BLaER1 (cell line): ENCODE data around the gene TTC7B.
A peak's percentile ranks its signal among the peaks of the same experiment; 100 is the strongest.

Experiments used
- H3K27ac ChIP-seq: shearing (Covaris generic); formaldehyde crosslinking; 2 replicates; pipeline ENCODE4 v1.8.1; 2022
- H3K27me3 ChIP-seq: shearing (Covaris generic); formaldehyde crosslinking; 2 replicates; pipeline ENCODE4 v1.8.1; 2022
- H3K36me3 ChIP-seq: shearing (Covaris generic); formaldehyde crosslinking; 2 replicates; pipeline ENCODE4 v1.8.1; 2022
- H3K4me1 ChIP-seq: shearing (Covaris generic); formaldehyde crosslinking; 2 replicates; pipeline ENCODE4 v1.8.1; 2022
- H3K4me2 ChIP-seq: shearing (Covaris generic); formaldehyde crosslinking; 2 replicates; pipeline ENCODE4 v1.8.1; 2022
- H3K4me3 ChIP-seq: shearing (Covaris generic); formaldehyde crosslinking; 2 replicates; pipeline ENCODE4 v1.8.1; 2022
- H3K9ac ChIP-seq: shearing (Covaris generic); formaldehyde crosslinking; 2 replicates; pipeline ENCODE4 v1.8.1; 2022
- H3K9me3 ChIP-seq: shearing (Covaris generic); formaldehyde crosslinking; 2 replicates; pipeline ENCODE4 v1.8.1; 2022
- H4K20me1 ChIP-seq: shearing (Covaris generic); formaldehyde crosslinking; 2 replicates; pipeline ENCODE4 v1.8.1; 2022
- Cebpa-rat ChIP-seq: shearing (Covaris generic); IDR thresholded peaks from 2 replicates; pipeline ENCODE4 v1.8.1; 2022

TTC7B gene

DNA sequence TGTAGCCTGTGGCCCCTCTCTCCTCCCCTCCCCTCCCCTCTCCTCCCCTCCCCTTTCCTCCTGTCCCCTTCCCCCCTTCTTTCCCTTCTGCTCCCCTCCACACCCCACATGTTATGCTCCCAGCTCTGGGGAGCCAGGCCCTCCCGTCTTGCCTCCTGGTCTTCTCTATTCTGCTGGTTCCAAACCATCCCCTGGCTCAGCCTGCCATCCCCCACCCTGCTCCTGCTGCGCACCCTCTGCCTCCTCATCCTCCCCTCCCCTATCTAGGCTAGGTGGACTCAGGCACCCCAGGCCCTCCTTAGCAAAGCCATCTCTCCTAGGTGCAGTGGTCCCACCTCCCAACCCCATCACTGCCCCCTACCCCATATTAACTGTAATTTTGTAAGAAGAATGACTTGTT lies 319.9 kb downstream of the TTC7B start:
- Histone ChIP-seq H3K9ac (no peak overlapping the region), H3K27me3 (no peaks in the 10 kb centered on the region), H3K4me3 (no peak overlapping the region), H3K27ac (no peak overlapping the region), H3K4me1 (no peaks in the 10 kb centered on the region), H4K20me1 (no peaks in the 10 kb centered on the region), H3K4me2 (no peak overlapping the region), H3K9me3 (no peaks in the 10 kb centered on the region), H3K36me3 (no peaks in the 10 kb centered on the region)
- no peak for TF ChIP-seq Cebpa-rat

DNA sequence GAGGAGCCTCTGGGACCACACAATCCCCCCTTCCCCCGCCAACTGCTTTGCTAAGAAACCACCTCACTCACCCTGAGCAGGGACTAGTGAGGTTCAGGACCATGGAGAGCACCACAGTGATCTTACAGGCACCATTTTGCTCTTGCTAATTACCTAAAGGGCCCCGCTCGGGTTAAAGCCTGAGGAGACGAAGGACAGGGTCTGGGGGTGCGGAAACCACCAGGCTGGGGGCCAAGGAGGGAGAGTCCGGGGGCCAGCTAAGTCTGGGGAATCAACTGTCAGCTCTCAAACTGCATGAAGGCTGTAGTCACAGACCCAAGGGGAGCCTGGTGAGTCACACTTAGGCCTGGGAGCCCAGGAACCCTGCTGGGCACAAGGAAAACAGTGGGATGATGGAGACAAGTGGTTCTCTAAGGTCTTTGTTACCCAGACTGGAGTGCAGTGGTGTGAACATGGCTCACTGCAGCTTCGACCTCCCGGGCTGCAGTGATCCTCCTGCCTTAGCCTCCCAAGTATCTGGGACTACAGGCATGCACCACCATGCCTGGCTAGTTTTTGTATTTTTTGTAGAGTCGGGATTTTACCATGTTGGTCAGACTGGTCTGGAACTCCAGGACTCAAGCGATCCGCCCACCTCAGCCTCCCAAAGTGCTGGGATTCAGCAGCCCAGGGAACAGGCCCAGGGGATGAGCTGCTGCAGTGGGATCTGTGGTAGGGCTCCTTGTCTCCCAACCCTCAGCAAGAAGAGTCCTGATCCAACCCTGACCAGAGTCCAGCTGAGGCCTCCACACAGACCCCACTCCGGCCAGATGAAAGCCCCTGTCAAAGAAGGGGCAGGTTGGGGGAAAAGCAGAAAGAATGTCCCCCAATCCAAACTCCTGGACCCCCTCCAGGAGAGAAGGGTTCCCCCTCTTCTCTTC lies 320.6 kb downstream of the TTC7B start:
- no peaks in the 10 kb centered on the region for H4K20me1 ChIP-seq
- H3K4me2 ChIP-seq: no peak overlapping the region
- no peaks in the 10 kb centered on the region for H3K4me1 ChIP-seq
- no peak overlapping the region for H3K4me3 ChIP-seq
- TF ChIP-seq Cebpa-rat: no peak
- H3K27ac ChIP-seq: no peak overlapping the region
- H3K36me3 ChIP-seq: no peaks in the 10 kb centered on the region
- H3K9me3 ChIP-seq: no peaks in the 10 kb centered on the region
- no peak overlapping the region for H3K9ac ChIP-seq
- H3K27me3 ChIP-seq: no peaks in the 10 kb centered on the region

DNA sequence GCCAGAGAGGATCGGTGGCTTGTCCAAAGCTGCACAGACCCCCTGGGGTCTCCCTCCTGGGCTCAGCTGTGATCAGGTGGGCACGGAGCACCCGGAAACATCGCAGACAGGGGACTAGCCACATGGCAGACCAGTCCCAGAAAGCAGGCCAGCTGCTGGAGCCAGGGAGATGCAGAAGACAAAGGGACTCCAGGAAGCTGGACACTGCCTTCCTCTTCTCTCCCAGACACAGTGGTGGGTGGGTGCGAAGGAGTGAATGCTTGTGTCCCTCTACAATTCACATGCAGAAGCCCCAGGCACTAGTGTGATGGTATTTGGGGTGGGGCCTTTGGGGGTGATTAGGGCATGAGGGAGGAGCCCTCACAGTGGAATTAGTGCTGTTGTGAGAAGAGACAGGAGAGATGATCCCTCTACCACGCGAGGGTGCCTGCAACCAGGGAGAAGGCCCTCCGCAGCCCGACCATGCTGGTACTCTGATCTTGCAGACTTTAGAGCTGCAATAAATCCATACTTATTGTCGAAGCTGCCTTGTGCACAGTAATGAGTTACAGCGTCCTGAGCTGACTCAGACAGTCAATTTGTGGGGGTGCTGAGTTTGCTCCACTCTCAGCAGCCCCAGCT lies 324.2 kb downstream of the TTC7B start:
- H3K36me3 ChIP-seq: no peaks in the 10 kb centered on the region
- TF ChIP-seq Cebpa-rat: no peak
- H3K4me2 ChIP-seq: no peak overlapping the region
- no peaks in the 10 kb centered on the region for H4K20me1 ChIP-seq
- H3K9ac ChIP-seq: no peak overlapping the region
- no peaks in the 10 kb centered on the region for H3K9me3 ChIP-seq
- no peaks in the 10 kb centered on the region for H3K27me3 ChIP-seq
- no peak overlapping the region for H3K27ac ChIP-seq
- peaks cover 10% of the 10 kb centered on the region for H3K4me1 ChIP-seq
- H3K4me3 ChIP-seq: no peak overlapping the region

DNA sequence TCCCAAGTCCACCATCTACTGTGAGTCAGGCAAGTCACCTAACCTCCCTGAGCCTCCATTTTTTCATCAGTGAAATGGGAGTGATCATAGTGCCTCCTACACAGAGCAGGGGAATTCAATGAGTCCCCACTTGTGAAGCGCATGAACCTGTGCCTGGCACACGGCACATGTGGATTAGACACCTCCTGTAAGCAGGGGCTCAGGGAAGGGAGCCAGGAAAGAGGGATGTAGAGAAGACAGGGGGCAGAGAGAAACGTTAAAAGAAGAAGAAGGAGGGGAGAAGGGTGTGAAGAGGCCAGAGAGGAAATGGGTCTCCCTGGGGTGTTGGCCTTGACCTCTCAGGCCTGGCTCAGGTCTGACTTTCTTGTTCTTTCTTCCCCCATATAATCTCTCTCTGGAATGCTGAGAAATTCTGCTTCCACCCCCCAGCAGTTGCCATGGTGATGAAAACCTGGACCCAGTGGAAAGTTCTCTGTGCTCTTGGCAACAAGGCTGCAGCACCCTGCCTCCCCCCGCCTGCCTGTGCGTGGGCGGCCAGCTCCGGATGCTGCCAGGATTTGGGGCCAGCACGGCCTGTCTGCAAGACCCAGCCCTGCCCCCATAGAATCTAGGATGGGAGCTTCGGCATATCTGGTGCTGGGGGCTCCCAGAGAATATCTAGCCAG lies 324.9 kb downstream of the TTC7B start:
- no peak for TF ChIP-seq Cebpa-rat
- Histone ChIP-seq H3K4me3 (no peak overlapping the region), H3K27ac (no peak overlapping the region), H3K9me3 (no peaks in the 10 kb centered on the region), H3K4me1 (peaks cover 17% of the 10 kb centered on the region), H4K20me1 (no peaks in the 10 kb centered on the region), H3K4me2 (no peak overlapping the region), H3K36me3 (no peaks in the 10 kb centered on the region), H3K27me3 (no peaks in the 10 kb centered on the region), H3K9ac (no peak overlapping the region)

DNA sequence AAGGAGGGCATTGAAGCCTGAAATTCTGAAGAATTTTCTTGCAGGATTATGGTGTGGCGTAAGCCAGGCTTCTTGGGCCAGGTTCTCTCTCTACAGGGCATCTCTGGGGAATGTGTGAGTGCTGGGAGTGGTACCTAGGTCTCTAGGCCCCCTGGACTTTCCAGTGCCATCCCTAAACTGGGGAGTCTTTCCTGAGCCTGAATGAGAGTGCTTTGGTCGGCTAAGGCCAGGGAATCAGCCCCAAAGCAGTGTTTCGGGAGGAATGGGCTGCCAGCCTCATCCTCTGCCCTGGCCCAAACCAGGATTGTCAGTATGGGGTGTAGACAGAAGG lies 325.5 kb downstream of the TTC7B start:
- no peak for TF ChIP-seq Cebpa-rat
- H3K36me3 ChIP-seq: no peaks in the 10 kb centered on the region
- no peaks in the 10 kb centered on the region for H3K9me3 ChIP-seq
- H3K9ac ChIP-seq: no peak overlapping the region
- H3K4me3 ChIP-seq: no peak overlapping the region
- no peak overlapping the region for H3K27ac ChIP-seq
- H4K20me1 ChIP-seq: no peaks in the 10 kb centered on the region
- H3K27me3 ChIP-seq: no peaks in the 10 kb centered on the region
- H3K4me1 ChIP-seq: peaks cover 23% of the 10 kb centered on the region
- H3K4me2 ChIP-seq: no peak overlapping the region

DNA sequence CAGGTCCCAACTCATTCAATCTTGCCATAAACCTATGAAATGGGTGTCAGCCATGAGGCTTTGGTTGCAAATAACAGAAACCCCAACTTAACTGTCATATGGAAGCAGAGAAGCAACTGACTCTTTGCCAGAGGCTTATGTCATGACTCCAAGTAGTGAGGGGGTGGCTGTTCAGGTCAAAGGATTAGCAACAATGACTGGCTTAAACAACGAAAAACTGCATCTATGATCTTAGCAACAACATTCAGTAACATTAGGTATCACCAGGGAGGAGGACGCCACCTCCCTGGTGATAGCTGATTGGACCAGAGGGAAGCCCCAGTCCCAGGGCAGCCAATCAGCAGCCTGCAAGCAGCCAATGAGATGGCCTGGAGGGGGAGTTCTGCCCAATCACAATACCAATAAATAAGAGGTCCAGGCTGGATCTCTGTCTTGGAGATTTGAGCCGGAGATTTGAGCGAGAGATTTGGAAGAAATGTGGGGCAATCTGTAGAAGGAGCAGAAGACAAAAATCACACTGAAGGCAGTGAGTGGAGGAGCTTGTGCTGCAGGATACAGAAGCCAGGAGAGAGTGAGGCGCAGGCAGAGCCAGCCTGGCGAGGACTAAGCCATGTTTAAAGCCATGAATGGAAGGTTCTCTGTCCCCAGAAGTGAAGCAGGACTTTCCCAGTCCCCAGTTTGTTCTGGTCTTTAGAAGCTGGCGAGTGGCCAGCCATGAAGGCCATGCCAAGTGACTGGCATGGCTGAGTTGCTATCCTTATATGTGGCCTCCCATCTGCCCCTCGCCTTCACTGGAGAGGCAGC lies 326.1 kb downstream of the TTC7B start:
- no peak overlapping the region for H3K4me2 ChIP-seq
- H3K27me3 ChIP-seq: no peaks in the 10 kb centered on the region
- no peaks in the 10 kb centered on the region for H3K9me3 ChIP-seq
- no peak overlapping the region for H3K27ac ChIP-seq
- H3K9ac ChIP-seq: no peak overlapping the region
- H3K4me1 ChIP-seq: peaks cover 27% of the 10 kb centered on the region
- H4K20me1 ChIP-seq: no peaks in the 10 kb centered on the region
- no peaks in the 10 kb centered on the region for H3K36me3 ChIP-seq
- no peak overlapping the region for H3K4me3 ChIP-seq
- no peak for TF ChIP-seq Cebpa-rat

DNA sequence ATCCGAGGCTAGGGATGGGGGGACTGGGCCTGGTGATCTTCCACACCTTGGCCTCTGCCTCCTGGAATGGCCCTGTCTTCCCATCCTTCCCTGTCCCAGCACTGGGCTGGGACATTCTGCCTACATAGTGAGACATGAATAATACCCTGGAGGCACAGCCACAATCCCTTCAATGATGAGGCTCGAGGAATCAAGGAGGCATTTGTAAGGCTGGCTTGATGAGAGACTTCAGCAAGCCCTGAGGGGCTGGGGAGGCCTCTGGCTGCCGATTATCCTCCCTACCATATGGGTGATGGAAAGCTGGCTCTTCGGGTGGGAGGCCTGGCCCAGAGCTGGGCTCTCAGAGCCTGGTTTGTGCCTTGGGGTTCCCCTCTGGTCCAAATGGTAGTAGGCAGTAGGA lies 326.9 kb downstream of the TTC7B start:
- TF ChIP-seq Cebpa-rat: no peak
- Histone ChIP-seq H3K9me3 (no peaks in the 10 kb centered on the region), H3K27me3 (no peaks in the 10 kb centered on the region), H4K20me1 (no peaks in the 10 kb centered on the region), H3K9ac (no peak overlapping the region), H3K27ac (no peak overlapping the region), H3K4me2 (no peak overlapping the region), H3K4me1 (peaks cover 35% of the 10 kb centered on the region), H3K4me3 (no peak overlapping the region), H3K36me3 (no peaks in the 10 kb centered on the region)

DNA sequence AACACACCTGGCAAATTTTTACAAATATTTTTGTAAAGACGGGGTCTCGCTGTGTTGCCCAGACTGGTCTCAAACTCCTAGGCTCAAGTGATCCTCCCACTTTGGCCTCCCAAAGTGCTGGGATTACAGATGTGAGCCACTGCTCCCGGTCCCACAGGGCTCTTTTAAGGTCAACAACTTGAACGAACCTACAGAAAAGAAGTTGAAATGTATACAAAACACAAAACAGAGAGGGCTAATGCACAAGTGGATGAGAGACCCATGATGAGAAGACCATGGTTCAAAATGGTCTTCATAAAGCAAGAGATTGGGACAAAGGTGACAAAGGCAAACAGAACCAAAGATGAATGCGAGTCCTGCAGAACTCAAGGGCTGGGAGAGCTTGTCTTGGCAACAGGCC lies 328.0 kb downstream of the TTC7B start:
- no peaks in the 10 kb centered on the region for H3K36me3 ChIP-seq
- 0 out of 2 replicates have a peak overlapping the region, but pooled peaks have one; percentile 69 for H3K27ac ChIP-seq
- H3K9me3 ChIP-seq: no peaks in the 10 kb centered on the region
- H3K4me2 ChIP-seq: no peak overlapping the region
- H3K27me3 ChIP-seq: no peaks in the 10 kb centered on the region
- H3K4me1 ChIP-seq: peaks cover 45% of the 10 kb centered on the region
- H3K9ac ChIP-seq: no peak overlapping the region
- no peaks in the 10 kb centered on the region for H4K20me1 ChIP-seq
- TF ChIP-seq Cebpa-rat: no peak
- no peak overlapping the region for H3K4me3 ChIP-seq

DNA sequence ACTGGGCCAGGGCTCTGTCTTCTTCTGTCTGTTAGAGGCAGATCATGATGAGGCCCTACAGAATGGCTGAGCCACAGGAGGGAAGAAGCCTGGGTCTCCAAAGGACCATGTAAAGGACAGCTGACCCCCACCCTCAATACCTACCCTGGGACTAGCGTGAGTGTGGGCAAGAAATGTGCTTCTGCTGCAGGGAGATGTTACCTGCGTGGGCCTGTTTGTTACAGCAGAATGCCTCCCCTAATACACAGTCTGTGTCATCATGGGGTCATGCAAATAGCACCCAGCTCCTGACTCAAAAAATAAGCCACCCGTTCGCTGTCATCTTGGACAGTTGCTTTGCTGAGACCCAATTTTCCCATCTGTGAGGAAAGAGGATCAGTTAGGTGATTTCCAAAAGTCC lies 328.8 kb downstream of the TTC7B start:
- no peak overlapping the region for H3K4me3 ChIP-seq
- no peaks in the 10 kb centered on the region for H3K36me3 ChIP-seq
- no peaks in the 10 kb centered on the region for H4K20me1 ChIP-seq
- H3K9me3 ChIP-seq: no peaks in the 10 kb centered on the region
- TF ChIP-seq Cebpa-rat: no peak
- H3K4me2 ChIP-seq: peak overlapping the region; percentile 76
- H3K27me3 ChIP-seq: no peaks in the 10 kb centered on the region
- H3K9ac ChIP-seq: peak overlapping the region; percentile 43; the same call in 1 of the 2 replicates
- peaks cover 53% of the 10 kb centered on the region for H3K4me1 ChIP-seq
- H3K27ac ChIP-seq: peak overlapping the region; percentile 69
